ENCODE data around the gene CELSR1.

The CELSR1 gene

DNA sequence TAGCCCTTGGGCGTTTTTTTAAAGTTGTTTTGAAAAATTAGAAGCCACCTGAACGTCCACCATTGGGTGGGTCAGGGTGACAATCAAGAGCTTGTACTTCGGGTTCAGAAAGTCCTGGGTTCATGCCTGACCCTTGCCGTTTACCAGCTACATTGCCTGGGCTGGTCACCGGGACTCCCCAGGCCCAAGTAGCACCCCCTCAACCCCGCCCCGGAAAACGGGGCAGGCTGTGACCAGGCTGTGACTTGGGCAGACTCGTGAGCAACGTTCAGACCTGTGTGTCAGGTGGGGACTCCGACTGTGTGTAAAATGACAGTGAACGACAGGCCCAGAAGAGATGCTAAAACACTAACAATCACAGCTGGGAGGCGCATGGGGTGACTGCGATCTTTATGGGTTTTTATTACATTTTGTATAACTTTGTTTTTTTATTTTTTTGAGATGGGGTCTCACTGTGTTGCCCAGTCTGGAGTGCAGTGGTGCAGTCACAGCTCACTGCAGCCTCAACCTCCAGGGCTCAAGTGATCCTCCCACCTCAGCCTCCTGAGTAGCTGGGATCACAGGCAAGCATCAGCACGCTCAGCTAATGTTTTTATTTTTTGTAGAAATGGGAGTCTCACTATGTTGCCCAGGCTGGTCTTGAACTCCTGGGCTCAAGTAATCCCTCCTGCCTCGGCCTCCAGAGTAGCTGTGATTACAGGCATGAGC, 145.1 kb downstream of the CELSR1 start:
- no peak for DNase-seq

- no peak for DNase-seq
Measured at GRCh38 chr22:46391486-46392136, 145.8 kb downstream of the CELSR1 start.

DNA sequence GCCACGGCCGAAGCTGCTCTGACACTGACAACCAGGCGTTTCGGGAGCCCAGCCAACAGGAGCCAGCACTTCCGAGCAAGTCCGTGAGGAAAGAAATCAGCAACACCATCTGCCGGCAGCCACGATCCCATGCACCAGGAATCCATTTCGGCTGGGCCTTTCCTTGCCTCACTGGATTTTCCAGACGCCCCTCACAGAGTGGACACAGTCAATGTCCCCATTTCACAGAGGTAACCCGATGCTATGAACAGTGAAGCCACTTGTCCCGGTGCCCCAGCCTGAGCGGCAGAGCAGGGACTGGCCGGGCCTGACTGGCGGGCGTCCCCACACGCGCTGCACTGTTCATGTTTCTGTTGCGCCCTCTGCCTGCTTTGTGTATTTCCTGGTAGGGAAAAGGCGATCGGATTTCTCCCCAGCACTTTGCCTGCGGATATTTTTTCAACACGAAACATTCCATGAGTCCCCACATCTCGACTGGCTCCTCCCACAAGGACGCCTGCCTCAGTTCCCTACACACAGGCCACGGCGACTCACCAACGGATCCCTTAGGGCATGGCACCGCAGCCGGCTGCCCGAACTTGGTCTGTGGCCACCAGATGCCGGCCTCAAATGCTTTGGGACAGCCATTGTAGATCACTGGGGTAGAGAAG, 146.6 kb downstream of the CELSR1 start:
- no peak for DNase-seq

DNA sequence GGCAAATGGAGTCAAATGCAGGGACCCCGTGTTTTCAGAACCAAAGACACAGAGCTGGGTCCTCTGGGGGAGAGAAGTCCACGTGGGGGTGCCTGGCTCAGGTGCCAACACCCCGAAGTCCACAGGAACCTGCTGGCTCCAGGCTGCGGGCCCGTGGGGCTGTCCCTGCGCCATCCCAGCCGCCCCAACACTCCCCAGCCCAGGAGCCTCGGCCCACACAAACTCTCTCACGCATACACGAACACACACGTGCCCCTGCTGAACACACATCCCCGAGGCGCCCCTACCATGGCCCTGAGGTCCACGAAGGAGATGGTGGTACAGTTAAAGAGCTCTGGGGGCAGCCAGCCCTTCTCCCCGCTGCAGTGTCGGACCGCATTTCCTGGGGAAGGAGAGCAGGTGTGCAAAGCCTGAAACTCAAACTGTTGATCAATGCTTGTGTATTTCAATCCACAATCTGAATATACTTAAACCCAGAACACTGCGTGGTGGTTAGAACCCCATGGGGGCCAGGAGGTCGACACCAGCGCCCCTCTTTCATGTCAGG, 147.2 kb downstream of the CELSR1 start:
- DNase-seq, result no peak

DNA sequence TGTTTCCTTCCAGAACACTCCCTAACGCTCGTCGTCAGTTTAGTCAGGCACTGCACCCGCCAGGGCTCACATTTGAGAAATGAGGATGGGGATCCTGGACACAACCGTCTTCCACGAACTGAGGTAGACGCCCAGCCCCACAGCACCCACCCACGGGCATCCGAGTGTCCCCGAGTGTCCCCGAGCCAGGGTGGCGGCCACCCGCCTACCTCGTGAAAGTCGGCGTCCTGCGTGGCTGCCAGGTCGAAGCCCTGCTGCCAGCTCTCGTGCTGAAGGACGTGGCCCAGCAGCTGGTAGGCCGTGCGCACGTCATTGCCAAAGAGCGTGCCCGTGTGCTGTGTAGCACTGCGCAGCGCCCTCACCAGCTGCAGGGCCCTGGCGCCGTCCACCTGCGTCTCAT, 148.3 kb downstream of the CELSR1 start:
- no peak for DNase-seq

GRCh38 chr22:46388647-46389046, 148.8 kb downstream of the CELSR1 start:
- no peak for DNase-seq

DNA sequence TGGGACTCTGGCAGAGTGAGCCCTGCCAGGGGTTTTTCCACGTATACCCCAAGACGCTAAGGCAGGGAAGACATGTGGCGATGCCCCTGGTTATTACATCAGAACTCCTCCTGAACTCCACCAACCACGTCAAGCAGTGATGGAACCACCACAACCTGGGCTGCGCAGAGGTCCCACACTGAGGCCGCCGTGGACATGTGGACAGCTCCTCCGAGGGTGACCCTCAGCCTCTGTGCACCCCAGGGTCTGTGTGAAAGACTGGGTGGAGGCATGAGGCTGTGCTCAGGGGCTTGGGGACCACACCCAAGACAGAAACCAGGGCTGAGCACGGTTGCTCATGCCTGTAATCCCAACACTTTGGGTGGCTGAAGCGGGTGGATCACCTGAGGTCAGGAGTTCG, 149.7 kb downstream of the CELSR1 start:
- no peak for DNase-seq

GRCh38 chr22:46386312-46386711, 151.1 kb downstream of the CELSR1 start:
- DNase-seq, result peak in 1 of 3 donors; percentile 4

- no peak for DNase-seq
Measured at GRCh38 chr22:46382524-46382923, 154.9 kb downstream of the CELSR1 start.

DNA sequence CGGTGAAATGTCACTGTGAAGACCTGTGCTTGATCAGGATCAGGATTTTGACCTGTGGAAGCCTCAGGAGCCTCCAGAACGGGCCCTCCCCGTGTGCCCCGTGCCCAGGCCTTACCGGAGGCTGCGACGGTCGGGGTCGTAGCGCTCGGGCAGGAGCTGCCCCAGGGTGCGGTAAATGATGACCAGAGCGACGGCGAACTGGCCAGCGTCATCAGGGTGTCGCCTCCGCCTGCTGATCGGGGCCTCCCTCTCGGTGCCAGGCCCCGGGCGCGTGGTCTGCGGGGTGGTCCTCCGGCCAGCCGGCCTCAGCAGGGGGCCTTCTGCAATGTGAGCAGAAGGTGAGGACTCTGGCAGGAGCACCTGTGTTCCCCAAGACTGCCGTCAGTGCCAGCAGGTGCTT, 155.7 kb downstream of the CELSR1 start:
- DNase-seq, result no peak

- no peak for DNase-seq
Measured at GRCh38 chr22:46381142-46381541, 156.3 kb downstream of the CELSR1 start.

DNA sequence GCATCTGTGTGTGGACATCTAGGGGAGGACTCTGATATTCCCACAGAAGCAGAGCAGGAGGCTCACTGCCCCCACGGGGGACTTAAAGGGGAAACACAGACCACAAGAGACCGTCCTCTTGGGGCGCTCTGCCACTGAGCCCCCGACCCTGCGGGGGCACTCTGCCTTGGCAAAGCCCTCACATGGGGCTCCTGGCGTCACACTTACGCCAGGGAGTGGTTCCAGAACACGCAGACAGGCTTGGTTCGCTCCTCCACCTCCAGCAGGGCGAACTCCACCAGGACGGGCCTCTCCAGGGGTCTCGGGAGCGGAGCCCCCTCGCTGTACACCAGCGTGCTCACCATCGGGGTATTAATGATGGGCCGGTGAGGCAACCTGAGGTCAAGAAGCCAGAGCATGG, 156.8 kb downstream of the CELSR1 start:
- DNase-seq, result no peak

DNA sequence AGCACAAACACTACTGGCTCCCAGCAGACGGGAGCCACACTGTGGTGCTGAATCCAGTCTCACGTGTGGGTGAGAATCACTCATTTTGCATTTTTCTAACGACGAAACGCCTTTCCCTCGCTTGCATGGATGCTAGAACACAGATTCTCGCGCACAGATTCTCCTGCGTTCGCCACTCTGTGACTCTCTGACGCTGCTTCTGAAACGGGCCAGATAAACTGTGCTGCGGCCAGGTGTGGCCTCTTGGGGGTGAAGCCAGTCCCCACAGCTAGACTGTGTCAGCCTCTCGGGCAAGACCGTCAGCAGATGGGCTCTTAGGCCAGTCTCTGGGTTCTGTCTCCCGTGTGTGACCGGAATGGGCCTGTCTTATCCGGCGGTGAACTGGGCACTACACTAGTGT, 157.4 kb downstream of the CELSR1 start:
- DNase-seq, result no peak

DNA sequence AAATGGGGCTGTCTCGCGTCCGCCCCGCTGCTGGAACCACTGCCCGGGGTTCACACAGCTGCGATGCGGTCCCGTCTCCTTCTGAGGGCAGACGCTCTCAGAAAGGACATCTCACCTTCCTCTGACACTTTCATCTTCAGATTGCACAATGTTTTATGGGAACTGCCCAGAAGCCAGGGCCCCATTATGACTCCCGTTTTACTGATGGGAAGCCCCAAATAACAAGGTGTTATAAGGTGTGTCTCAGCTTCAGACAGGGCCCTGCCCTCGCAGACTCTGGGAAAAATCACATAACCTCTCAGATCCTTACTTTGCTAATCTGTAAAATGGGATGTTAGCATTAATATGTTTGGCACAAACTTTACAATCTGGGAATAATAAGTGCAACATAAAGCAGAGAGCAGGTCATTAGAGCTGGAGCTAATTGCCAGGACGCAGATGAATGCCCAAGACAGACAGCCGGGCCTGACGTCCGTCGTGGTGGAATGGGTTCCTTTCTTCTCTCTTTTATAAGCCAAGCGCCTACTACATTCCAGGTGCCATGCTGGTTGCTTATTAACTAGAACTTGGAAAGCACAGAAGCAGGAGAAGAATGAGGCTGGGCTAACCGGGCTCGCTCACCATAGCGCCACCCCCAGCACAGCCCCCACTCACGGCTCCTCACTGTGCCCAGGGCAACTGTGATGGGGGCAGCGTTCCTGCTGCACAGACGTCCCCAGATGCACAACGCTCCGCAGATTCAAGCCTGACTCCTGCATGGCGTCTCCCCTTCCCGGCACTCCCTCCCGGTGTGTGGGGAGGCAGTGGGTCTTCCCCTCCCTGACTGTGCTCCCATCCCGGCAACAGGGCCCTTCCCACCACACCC, 158.1 kb downstream of the CELSR1 start:
- no peak for DNase-seq

DNA sequence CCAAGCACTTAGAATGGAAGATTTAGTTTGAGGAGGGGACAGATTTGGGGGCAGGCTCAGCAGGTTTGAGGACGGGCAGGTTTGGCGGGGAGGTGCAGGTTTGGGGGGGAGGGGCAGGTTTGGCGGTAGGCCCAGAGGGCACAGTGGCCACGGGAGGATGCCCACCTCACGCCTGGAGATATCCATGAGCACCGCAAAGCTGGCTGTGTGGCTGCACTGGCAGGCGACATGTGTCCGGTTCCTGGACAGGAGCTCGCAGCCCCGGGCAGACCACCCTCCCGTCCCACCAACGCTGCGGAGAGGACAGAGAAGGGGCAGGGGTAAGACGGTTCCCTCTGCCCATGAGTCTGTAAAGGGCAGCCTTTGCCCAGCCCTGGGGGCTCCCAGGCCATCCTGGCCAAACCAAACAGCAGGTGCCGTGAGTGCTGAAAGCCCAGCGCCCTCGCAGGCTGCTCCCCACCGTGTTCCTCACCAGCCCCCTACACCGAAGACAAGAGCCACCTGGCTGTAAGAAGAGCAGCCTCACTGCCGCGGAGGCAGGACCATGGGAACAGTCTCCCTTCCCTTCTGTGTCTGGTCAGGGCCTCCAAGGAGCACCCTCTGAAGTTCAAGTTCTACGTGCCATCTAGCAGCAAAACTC, 158.9 kb downstream of the CELSR1 start:
- DNase-seq, result no peak

GRCh38 chr22:46377525-46378425, 159.6 kb downstream of the CELSR1 start:
- DNase-seq, result peak in 1 of 3 donors; percentile 3

DNA sequence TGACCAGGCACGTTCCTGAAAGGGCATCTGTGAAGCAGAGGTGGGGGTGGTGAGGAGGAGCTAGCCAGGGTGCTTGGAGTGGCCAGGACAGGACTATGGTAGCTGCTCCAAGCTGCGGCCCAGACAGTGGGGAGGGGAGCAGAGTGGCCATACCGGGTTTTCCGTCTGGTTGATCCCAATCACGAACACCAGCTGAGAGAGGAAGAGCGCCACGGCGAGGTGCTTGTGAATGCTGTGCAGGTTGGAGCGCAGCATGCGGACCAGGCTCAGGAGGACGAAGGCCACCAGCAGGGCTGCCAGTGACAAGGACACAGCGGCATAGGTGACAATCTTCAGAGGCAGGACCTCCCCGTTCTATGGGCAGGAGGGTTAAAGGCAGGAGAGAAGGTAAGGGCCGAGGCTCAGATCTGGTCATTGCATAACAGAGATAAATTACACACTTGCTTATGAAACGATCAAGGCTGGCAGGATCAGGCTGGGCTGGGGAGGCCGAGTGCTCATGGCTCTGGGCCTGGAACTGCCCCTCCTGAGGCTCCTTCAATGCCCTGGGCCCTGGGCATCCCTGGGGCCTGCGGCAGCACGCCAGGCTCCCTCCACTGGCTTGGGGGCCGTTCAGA, 160.4 kb downstream of the CELSR1 start:
- no peak for DNase-seq

- DNase-seq, result no peak
Measured at GRCh38 chr22:46376111-46376510, 161.3 kb downstream of the CELSR1 start.

GRCh38 chr22:46374663-46375474, 162.6 kb downstream of the CELSR1 start:
- DNase-seq, result no peak
